K562 (cell line): Measurements from ENCODE around the gene DGCR6. TPM values are rescaled to one million over a fixed set of nuclear protein-coding genes. Genes with fewer than 3 reads are reported as not detected.
"Not testable (repeated sequence)": the region's sequence is repeated elsewhere in the genome, so short reads cannot be mapped to it uniquely, and the experiment has no call there.

Experiments
- ATAC-seq: fragments of 200-7000 bp; cut with Tn5 transposase; 3 replicates; pipeline ENCODE4 v1.9.1; 2020; ENCODE audit warnings: moderate library complexity
- BruUV-seq: library from RNA; stranded (reverse); fragments of 400-500 nt; replicated peaks from 2 replicates; lab custom pipeline; 2021; lab: Mats Ljungman, UMichigan
- CTCF ChIA-PET: fragments of 300-600 bp; formaldehyde crosslinking; extraction: SDS; loops from one replicate; lab custom pipeline; 2021; ENCODE audit warnings: low intra/inter-chr PET ratio; lab: Yijun Ruan, JAX
- POLR2A ChIA-PET: fragments of 300-600, 350-650 bp; sonication (Branson Sonifier 250); formaldehyde crosslinking; extraction: SDS; loops from one replicate; lab custom pipeline; 2021; ENCODE audit warnings: antibody characterized with exemption, inconsistent platforms; lab: Yijun Ruan, JAX
- DNase-seq, 4 experiments: peaks; one replicate each; pipeline versions ENCODE4 v3.0.0 to v3.0.0-alpha.2; 2011 to 2018; ENCODE audit warnings: low spot score in 3 of 4, mixed read lengths in 3 of 4; ENCODE audit errors: extremely low read depth in 1 of 4
- FAIRE-seq: peaks from 2 replicates; lab custom pipeline; 2011; peaks lifted over from hg19 to GRCh38; lab: Jason Lieb, UNC
- H2AFZ ChIP-seq: 2 replicates; pipeline ENCODE4 v1.6.0; 2011; ENCODE audit warnings: low read depth, low read length, control low read depth, inconsistent platforms
- H3K27ac ChIP-seq: fragments of 200-600 bp; 3 replicates; pipeline ENCODE4 v1.8.0; 2011; ENCODE audit warnings: low read depth, mild to moderate bottlenecking, control low read depth, inconsistent platforms, low read length, moderate library complexity, mixed read lengths; ENCODE audit errors: extremely low read depth
- H3K27me3 ChIP-seq, 2 experiments: fragments of 300-600 bp in 1 of 2; 2 replicates in 1 of 2; 3 replicates in 1 of 2; pipeline versions ENCODE4 v1.6.0 to v1.8.0; 2011; ENCODE audit warnings: inconsistent platforms in 2 of 2, low read length in 2 of 2, mild to moderate bottlenecking in 1 of 2, mixed read lengths in 1 of 2, moderate library complexity in 1 of 2; ENCODE audit not compliant: control insufficient read depth in 2 of 2, insufficient read depth in 2 of 2
- H3K36me3 ChIP-seq: fragments of 300-600 bp; 3 replicates; pipeline ENCODE4 v1.8.0; 2011; ENCODE audit warnings: mild to moderate bottlenecking, low read length, inconsistent platforms; ENCODE audit not compliant: control insufficient read depth, insufficient read depth
- H3K4me1 ChIP-seq, 2 experiments: fragments of 200-600 bp in 1 of 2; replicated peaks in 1 of 2; 2 replicates in 1 of 2; 3 replicates in 1 of 2; pipeline versions ENCODE4 v1.5.1 to v1.8.0; 2011; ENCODE audit warnings: inconsistent platforms in 2 of 2, low read length in 2 of 2, mild to moderate bottlenecking in 1 of 2, mixed read lengths in 1 of 2, moderate library complexity in 1 of 2; ENCODE audit not compliant: control insufficient read depth in 2 of 2, insufficient read depth in 2 of 2
- H3K4me2 ChIP-seq: 2 replicates; pipeline ENCODE4 v1.6.1; 2011; ENCODE audit warnings: low read length, control low read depth, inconsistent platforms, mixed read lengths; ENCODE audit not compliant: insufficient read depth
- H3K4me3 ChIP-seq: fragments of 200-600 bp; sonication (generic), shearing (Covaris generic); 2 replicates; pipeline ENCODE4 v1.5.1; 2016; ENCODE audit warnings: control low read depth, inconsistent platforms
- H3K79me2 ChIP-seq: fragments of 200-600 bp; 3 replicates; pipeline ENCODE4 v1.8.0; 2011; ENCODE audit warnings: low read length, inconsistent platforms; ENCODE audit not compliant: control insufficient read depth, insufficient read depth
- H3K9ac ChIP-seq, 2 experiments: 2 replicates each; pipeline versions ENCODE4 v1.6.0 to v1.6.1; 2011; ENCODE audit warnings: low read depth in 2 of 2, low read length in 2 of 2, control low read depth in 1 of 2, inconsistent platforms in 1 of 2, mild to moderate bottlenecking in 1 of 2, mixed read lengths in 1 of 2; ENCODE audit not compliant: insufficient read depth in 1 of 2
- H3K9me1 ChIP-seq: one replicate; pipeline ENCODE4 v1.6.0; 2011; ENCODE audit warnings: inconsistent platforms, mild to moderate bottlenecking, low read length, moderate library complexity; ENCODE audit not compliant: control insufficient read depth, insufficient read depth
- H3K9me3 ChIP-seq: replicated peaks from 2 replicates; pipeline ENCODE4 v1.5.1; 2011; ENCODE audit warnings: low read depth, low read length, inconsistent platforms; ENCODE audit not compliant: control insufficient read depth, insufficient read depth
- H4K20me1 ChIP-seq: replicated peaks from 2 replicates; pipeline ENCODE4 v1.6.1; 2011; ENCODE audit warnings: low read length, inconsistent platforms, mixed read lengths; ENCODE audit not compliant: control insufficient read depth, insufficient read depth
- WGBS: fragments of 100-300 bp; shearing (Covaris generic); methylation state at CpG from one replicate; pipeline ENCODE4 v1.1.6; 2016; ENCODE audit warnings: low coverage, mixed read lengths; ENCODE audit not compliant: insufficient coverage; ENCODE audit errors: missing lambda C conversion rate; 5-methylcytosine and 5-hydroxymethylcytosine counted together
- in situ Hi-C: fragments of 300-500 bp; cut with MboI; formaldehyde crosslinking; loops from 4 replicates; pipeline ENCODE4 v1.15.0; 2018; ENCODE audit warnings: inconsistent platforms, mixed read lengths
- intact Hi-C: fragments of 100-400 bp; cut with micrococcal nuclease; formaldehyde crosslinking; loops from 2 replicates; pipeline ENCODE4 v1.14.2; 2022
- polyA plus RNA-seq, 8 experiments: library from polyadenylated mRNA; depleted of rRNA in 4 of 8; stranded (reverse) in 5 of 8; unstranded in 3 of 8; fragments of >200 nt; fragmentation: Nextera tagmentation in 2 of 8; fragmentation: Illumina TruSeq in 1 of 8; extraction: Ambion mirVana in 2 of 8; extraction: Trizol in 1 of 8; gene quantifications; 2 replicates each; pipeline versions ENCODE4 v1.2.1 to v1.2.3, GENCODE V29; 2011 to 2014; ENCODE audit warnings: inconsistent platforms in 1 of 8, missing spikeins in 1 of 8
- total RNA-seq, 7 experiments: library from RNA; depleted of rRNA in 6 of 7; stranded (reverse); fragments of >200 nt in 6 of 7; fragmentation: Illumina TruSeq in 2 of 7; extraction: Trizol in 2 of 7; gene quantifications; 2 replicates each; pipeline versions ENCODE4 v1.2.1 to v1.2.3, GENCODE V29; 2011 to 2021; ENCODE audit warnings: low replicate concordance in 1 of 7

Gene DGCR6
- total and polyA plus RNA-seq, 9 of the 15 experiments (the other 6 are each of a cell fraction or from before 2014, with no cell fraction given) = 0.32 to 2.4 (median 1.7) TPM; not detected in 1

- DNase-seq, H3K79me2 ChIP-seq, H3K4me2 ChIP-seq, POLR2A ChIA-PET, H3K4me3 ChIP-seq, H3K27ac ChIP-seq, H3K36me3 ChIP-seq, in situ Hi-C loops, H3K4me1 ChIP-seq, BruUV-seq, CTCF ChIA-PET, intact Hi-C loops, H2AFZ ChIP-seq, H3K9ac ChIP-seq, H3K9me3 ChIP-seq, H3K9me1 ChIP-seq: not testable (repeated sequence)
- peak; percentile 67 for FAIRE-seq
- peaks cover 12% of the 10 kb centered on the region for H4K20me1 ChIP-seq
- ATAC-seq = peak; percentile 14; the same call in 2 of the 3 replicates
- H3K27me3 ChIP-seq = peaks cover 4 to 36% of the 10 kb centered on the region in 2 experiments; a peak in 3 of 5 replicates
- WGBS = 1% methylated on average over 7 of the region's 12 CpGs
These were observed 53.6 kb downstream of the DGCR6 start for GRCh38 chr22:18959741-18960140.

- H4K20me1 ChIP-seq, CTCF ChIA-PET, H3K36me3 ChIP-seq, intact Hi-C loops, FAIRE-seq, H3K4me2 ChIP-seq, H3K4me3 ChIP-seq, H3K79me2 ChIP-seq, H2AFZ ChIP-seq, POLR2A ChIA-PET, ATAC-seq, H3K9me1 ChIP-seq, H3K9me3 ChIP-seq, H3K27ac ChIP-seq, in situ Hi-C loops, BruUV-seq, H3K9ac ChIP-seq, DNase-seq: not testable (repeated sequence)
- Histone ChIP-seq H3K4me1 (peaks cover 0 to 12% of the 10 kb centered on the region in 2 experiments; a peak in 2 of 5 replicates), H3K27me3 (peaks cover 4 to 36% of the 10 kb centered on the region in 2 experiments; a peak in 3 of 5 replicates)
- 5% methylated on average over 9 of the region's 11 CpGs for WGBS
These were observed 54.2 kb downstream of the DGCR6 start for GRCh38 chr22:18960166-18960820.

- Histone ChIP-seq H4K20me1 (peaks cover 12% of the 10 kb centered on the region), H3K27me3 (peaks cover 4 to 33% of the 10 kb centered on the region in 2 experiments; a peak in 3 of 5 replicates), H3K4me1 (peaks cover 0 to 12% of the 10 kb centered on the region in 2 experiments; a peak in 2 of 5 replicates)
- H3K9ac ChIP-seq, H3K9me3 ChIP-seq, POLR2A ChIA-PET, H3K9me1 ChIP-seq, H3K27ac ChIP-seq, H3K36me3 ChIP-seq, intact Hi-C loops, ATAC-seq, CTCF ChIA-PET, H3K4me2 ChIP-seq, DNase-seq, H3K79me2 ChIP-seq, in situ Hi-C loops, BruUV-seq, FAIRE-seq, H2AFZ ChIP-seq, H3K4me3 ChIP-seq: not testable (repeated sequence)
- 0% methylated on average over 6 of the region's 7 CpGs for WGBS
These were observed 55.1 kb downstream of the DGCR6 start for GRCh38 chr22:18961201-18961600.
